Measurements from ENCODE around the gene ULK3.

Gene ULK3

DNA sequence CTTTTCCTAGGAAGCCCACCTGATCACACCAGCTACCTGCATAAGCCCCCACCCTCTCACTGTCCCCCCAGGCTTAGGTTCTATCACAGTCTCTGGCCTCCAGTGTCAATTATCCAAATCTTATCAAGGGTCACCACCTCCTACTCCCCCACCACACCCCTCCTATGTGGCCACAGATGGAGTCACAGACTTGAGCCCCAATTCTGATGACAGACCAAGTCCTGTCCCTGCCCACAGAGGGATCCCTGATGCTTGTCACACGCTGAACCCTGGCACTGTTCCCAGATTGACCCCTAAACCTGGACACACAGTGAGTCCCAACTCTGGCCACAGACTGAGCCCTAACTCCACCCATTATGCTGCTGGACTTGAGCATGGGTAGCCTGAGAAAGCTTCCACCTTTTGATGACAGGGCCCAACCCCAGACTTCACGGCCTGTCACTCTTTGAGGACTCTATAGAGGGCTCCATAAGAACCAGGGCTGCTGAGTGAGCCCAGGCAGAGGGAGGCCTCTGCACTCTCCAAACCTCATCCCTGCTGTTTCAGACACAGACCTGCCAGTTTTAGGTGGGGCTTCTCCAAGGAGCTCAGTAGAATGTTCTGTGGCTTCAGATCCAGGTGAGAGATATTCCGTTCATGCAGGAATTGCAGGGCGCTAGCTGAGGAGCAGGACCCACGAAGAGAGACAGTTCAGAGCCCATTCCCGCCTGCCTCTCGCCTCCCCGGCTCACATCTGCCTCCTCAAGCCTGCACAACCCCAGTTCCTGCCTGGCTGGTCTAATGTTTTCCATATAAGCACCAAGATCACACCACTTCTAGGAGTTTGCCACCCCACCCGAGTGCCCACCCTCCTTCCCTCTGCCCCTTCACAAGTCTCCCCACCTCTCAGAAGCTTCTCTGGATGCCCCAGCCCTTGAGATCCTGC is 1.8 kb downstream of the ULK3 start:
- no peak for DNase-seq (ENCODE audit: low spot score)

DNA sequence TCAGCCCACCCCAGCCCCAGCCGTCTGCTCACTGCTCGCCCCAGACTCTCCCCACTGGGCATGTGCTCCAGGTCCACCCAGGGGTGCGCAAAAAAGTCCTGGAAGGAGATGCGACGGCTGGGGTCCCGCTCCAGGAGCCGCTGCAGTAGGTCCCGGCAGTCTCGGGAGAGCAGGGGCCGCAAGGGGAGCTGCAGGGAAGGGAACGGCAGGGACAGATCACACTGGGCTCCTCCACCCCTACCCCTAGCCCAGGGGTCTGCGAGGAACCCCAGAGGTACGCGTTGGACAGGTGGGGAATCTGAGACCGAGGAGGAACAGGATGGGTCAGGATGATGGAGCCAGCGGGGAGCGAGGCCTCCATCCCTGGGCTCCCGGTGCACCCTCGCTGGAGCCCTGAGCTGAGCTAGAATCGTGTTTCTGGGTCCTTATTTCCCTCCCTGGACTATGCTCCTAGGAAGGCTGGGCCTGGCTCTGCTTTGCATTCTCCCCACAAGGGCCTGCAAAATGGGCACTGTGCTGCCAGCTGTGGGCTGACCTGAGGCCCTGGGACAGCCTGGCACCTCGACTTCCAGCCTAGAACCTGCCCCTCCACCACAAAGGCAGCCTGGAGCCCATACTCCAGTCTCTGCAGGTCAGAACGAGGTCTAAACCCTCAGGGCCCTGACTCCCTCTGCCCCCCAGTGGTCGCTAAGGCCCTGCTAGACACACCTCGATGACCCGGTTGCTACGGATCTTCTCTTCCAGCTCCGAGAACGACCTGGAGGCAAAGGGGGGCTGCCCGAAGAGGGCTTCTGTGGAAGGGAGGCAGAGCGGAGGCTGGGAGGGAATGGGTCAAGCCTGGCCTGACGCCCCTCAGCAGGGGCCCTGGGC is 3.2 kb downstream of the ULK3 start:
- DNase-seq (ENCODE audit: low spot score), result no peak

DNA sequence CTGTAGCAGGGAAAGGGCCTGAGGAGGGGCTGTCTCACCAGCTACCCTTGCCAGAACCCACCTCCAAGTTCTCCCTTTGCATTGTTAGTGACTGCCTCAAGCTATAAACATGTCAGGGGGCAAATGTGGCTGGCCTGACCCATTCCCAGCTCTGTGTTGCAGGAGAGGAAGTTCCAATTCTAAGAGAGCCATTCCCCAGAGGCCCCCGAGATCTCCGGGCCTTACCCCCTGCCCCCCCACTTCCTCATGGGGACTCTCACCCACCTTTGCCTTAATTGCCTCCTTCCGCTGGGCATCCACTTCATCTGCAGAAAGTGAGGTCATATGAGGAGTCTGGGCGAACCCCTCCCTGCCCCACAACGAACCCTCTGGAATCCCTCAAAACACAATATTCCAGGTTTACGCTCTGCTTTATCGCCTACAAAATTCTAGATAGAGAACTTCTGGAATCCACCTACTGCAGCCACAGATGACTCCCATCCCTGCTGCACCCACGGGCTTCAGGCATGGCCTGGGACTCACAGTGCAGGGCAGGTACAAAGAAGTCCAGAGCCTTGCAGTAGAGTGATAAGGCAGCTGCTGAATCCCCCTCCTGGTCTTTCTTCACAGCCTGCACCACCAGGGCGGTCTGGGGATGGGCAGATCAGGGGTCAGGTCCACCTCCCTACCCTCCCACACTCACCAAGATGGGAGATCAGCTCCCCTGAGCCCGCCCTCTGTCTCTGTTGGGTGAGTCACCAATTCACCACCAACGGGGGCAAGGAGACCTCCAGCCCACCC is 4.0 kb downstream of the ULK3 start:
- DNase-seq (ENCODE audit: low spot score), result no peak

DNA sequence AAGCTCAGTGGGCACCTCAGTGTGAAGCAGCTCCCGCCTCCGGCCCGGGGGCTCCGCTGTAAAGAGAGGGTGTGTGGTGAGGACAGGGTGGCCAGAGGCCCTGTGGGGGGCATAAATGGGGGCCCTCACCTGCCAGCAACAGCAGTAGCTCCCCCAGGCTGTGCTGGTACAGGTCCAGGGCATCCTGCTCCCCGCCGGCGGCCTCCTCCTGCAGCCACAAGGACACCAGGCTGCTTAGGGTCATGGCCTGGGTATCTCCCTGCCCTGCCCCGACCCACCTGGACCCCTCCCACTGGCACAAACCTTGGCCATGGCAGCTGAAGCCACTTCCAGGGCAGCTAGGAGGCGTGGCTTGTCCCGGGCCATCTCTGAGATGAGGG is 4.8 kb downstream of the ULK3 start:
- DNase-seq (ENCODE audit: low spot score), result no peak

DNA sequence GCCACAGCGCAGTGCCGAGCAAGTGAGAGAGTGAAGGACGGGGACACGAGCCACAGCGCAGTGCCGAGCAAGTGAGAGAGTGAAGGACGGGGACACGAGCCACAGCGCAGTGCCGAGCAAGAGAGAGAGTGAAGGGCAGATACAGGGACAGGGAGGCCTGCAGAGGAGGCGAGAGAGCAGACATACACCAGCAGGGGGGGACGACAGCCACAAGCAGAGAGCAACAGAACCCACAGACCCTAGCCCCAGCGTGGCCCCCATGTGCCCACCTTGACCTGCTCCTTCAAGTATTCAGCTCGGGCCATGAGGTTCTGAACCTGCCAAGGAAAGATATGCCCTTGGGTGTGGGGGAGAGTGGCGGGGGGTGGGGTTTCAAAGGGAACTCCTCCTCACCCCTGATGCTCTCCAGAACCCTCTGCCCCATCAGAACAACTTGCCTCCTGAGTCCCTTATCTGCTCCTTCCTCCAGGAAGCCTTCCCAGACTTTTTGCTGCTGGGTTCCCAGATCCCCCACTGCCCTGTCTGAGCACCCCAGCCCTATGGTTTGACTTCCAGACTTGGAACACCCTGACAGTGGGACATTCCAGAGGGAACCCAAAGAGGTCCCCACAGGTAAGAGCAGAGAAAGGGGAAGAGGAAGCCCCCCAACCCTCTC is 5.3 kb downstream of the ULK3 start:
- no peak for DNase-seq (ENCODE audit: low spot score)

DNA sequence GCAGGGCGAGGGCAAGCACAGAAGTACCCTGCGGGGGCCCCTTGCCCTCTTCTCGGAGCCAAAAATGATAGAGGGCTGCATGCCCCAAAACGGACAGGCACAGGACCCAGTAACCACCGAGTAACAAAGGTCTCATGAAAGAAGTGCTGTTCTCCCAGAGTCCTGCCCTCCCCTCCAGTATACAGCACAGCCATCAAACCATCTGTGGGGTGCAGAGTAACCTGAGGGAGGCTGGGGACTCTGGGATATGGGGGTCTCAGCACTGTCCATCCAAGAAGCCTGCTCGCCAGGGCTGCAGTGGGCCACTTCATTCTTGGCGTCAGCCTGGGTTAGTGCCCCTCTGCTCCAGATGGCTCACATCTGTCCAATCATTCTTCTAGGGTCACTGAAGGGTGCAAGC is 6.1 kb downstream of the ULK3 start:
- no peak for DNase-seq (ENCODE audit: low spot score)

DNA sequence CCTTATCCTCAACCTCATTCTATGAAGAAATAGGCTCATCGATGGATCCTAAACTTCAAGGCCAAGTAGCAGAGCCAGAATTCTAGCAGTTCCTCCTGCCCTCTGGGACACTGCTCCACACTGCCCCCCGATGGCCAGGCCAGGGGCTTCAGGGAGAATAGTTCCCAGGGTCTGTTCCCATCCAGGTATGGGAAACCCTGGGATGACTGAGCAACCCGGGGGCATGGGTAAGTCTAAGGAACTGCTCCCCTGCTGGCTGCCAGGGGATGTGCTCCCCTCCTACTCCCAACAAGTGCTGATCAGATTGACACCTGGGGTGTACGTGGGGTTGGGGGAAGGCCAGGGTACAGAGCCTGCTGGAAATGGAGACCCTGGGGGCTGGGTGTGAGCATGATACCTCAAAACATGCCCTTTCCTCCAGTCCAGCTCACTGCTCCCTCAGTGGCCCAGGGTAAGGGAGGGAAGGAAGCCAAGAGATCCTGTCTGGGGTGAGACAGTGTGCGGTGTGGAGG is 7.6 kb downstream of the ULK3 start:
- peak; percentile 87 for DNase-seq (ENCODE audit: low spot score)

DNA sequence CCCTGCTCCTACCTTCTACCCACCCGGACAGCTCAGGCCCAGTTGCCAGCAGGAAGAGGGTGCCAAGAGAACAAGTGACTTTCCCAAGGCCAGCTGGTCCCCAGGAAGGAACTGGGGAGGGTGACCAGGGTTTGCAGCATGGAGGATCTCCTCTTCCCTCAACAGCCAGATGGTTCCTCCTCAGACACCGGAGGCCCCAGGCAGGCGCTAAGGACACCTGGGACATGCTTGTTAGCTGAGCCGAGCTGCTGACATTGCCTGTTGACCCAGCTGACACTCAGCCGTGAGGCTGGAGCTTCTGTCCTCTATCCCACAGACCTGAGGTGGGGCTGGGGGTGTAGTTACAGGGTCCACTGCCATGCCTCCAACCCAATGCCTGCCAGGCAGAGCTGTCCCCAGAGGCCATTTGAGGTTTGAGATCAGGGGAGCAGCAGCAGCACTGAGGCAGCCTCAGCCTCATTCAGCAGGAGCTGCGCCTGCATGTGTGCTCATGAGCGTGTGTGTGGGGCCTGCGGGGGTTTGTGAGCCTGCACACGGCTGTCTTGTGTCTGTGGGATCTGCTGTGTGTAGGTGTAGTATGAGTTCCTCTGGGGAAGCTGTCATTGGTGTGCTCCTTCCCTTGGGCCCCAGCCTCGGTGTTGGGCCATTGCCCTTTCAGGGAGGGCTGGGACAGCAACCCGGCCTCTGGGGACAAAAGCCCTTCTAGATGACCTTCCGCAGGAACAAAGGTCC is 9.4 kb downstream of the ULK3 start:
- no peak for DNase-seq (ENCODE audit: low spot score)

DNA sequence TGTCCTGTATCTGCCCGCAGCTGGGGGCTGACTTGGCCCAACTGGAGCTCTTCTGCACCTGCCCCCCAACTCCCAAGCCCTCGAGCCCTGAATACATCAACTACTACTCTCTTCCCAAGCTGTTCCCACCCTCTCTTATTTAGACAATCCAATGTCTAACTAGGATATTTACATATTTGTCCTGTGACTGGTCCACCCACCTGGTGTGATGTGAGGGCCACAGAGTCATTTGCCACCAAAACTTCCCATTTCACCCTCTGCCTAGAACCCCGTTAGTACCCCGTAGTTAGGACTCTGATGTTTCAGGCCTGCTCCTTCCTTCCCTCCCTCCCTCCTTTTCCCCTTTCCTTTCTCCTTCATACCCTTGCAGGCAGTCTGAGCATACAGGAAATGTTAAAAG is 10.1 kb downstream of the ULK3 start:
- no peak for DNase-seq (ENCODE audit: low spot score)

DNA sequence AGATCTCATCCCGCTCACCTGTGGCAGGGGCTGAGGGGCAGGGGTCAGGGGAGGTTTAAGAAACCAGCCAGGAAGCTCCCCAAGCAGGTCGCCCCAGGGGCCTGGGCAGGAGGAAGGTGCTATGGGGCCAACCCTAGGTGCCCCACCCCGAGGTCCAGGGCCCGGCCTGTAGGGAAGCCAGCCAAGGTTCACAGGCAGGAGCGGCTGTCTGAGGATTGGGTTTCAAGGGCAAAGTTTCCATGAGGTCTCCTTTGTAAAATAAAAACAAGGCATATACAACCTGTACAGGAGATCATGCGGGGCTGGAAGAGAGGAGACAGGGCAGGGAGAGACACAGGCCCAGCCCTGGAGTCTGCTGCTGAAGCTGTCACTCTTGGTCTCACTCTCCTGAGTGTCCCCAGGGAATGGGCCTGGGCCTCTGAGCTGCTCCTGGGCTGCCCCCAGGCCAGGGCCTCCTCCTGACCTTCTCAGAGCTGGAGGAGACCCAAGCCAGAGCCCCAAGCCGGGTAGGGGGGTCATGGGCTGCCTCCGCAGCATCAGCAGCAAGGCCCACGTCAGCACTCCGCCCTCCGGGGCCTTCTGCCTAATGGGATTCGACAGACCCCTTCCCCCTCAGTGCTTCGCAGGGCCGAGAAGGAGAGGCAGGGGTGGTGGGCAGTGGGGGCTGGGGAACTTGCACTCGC is 11.0 kb downstream of the ULK3 start:
- no peak for DNase-seq (ENCODE audit: low spot score)

DNA sequence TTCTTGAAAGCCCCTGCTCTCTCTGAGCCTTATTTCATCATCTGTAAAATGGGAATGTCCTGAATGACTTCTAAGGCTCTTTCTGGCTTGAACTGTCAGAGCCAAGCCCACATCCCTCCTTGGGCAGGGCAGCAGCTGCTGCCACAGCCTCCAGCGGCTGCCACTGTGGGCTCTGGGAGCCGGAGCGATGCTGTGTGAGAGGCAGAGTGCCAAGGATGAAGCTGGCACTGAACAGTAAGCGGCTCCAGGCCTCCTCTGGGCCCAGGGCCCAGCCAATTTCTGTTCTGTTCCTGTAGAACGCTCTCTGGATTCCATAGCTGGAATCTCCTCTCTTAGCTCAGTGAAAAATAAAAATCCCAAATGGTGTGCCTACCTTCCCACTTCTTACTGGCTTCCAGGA is 12.1 kb downstream of the ULK3 start:
- DNase-seq (ENCODE audit: low spot score), result no peak

DNA sequence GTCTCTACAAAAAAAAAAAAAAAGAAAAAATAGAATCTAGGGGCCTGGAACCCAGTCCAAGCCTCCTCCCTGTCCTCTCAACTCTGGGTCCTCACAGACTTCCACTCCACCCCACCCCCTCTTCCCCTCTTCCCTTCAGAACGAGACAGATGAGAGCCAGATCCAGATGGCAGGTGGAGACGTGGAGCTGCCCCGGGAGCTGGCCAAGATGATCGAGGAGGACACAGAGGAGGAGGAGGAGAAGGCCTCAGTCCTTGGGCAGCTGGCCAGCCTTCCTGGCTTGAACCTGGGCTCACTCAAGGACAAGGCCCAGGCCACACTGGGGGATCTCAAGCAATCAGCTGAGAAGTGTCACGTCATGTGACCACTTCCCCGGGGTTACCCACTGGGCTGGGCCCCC is 13.0 kb downstream of the ULK3 start:
- DNase-seq (ENCODE audit: low spot score), result no peak

DNA sequence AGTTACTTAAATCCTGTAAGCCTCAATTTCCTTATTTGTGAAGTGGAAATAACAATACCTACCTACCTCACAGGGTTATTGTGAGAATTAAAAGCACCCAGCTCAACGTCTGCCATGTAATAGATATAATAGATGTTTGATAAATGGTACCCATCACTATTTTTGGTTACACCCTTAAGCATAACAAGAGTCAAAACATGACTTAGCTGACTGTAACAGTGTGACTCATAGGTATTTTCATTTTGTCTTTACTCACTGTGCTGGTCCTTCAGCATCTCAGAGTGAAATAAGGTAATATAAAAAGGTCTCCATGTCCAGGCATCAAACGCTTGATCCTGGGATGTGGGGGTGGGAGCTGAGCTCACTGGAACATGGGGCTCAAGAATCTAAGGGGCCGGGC is 13.5 kb downstream of the ULK3 start:
- no peak for DNase-seq (ENCODE audit: low spot score)

DNA sequence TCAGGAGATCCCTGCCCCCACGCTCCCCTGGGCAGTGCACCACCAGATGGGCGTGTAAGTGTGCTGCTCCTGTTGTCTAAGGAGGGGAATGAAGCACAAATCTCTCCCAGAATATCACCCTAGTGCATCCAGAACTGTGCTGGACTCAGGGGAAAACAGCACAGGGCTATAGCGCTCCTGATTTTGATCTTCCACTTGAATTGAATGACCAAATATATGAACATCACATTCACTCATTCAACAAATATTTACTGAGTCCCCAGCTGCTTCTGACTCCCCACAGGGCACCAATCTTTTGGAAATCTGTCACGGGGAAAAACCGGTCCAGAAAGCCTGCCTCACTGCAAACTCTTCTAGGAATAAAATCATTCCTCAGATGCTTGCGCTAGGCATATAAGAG is 14.1 kb downstream of the ULK3 start:
- DNase-seq (ENCODE audit: low spot score), result no peak

DNA sequence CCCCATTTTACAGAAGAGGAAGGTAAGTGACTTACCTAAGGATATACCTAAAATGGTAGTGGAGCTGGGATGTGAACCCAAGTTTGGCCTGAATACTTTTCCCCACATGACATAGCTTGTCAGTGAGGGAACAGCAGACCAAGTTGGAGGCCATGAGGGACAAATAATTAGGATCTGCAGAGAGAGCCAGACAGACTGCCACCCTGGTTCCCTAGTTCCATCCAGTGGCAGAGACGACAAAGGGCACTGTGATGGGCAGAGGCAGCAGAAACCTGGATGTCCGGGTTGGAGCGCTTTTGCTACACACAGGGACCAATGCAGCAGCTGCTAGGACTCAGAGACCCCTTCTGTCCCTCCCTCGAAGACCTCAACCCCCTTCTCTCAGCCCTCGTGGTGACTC is 15.3 kb downstream of the ULK3 start:
- DNase-seq (ENCODE audit: low spot score), result no peak

DNA sequence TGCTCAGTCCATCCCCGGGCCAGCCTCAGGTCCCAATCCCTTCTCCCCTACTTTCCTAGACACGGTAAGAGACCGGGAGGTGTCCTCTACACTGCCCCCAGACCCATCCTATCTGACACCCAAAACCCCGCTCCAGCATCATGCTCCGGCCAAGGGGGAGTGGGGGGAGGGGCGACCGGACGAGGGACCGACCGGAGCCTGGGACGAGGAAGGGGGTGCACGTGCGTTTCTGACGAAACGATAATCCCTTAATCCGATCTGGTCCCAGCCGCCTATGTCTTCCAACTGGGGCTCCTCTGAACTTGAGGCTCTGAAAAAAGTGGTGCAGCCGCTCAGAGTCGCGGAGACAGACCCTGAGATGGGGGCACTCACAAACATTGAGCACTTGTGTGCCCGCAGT is 16.0 kb downstream of the ULK3 start:
- peak; percentile 78 for DNase-seq (ENCODE audit: low spot score)

DNA sequence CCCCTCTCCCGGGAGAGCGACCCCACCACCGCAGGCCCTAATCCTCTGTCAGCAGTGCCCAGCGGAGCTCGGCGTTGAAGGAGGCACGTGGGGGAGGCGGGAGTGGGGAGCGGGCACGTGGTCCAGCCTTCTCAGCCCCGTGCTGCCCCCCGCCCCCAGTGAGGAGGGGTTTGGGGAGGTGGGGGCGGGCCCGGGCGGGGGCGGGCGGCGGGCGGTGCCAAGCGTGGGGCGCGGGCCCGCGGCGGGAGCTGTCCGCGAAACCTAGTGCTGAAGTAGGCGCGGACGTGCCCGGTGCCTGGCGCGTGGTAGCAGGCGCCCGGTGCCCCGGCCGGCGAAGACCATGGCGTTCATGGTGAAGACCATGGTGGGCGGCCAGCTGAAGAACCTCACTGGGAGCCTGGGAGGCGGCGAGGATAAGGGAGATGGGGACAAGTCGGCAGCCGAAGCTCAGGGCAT is 16.6 kb downstream of the ULK3 start, which contains the start of gene CPLX3:
CPLX3 (plus strand) TSS at position 264 of the 456 bp plus-strand sequence; CDS start at position 341, 77 bp downstream.
- peak; percentile 70 for DNase-seq (ENCODE audit: low spot score)

DNA sequence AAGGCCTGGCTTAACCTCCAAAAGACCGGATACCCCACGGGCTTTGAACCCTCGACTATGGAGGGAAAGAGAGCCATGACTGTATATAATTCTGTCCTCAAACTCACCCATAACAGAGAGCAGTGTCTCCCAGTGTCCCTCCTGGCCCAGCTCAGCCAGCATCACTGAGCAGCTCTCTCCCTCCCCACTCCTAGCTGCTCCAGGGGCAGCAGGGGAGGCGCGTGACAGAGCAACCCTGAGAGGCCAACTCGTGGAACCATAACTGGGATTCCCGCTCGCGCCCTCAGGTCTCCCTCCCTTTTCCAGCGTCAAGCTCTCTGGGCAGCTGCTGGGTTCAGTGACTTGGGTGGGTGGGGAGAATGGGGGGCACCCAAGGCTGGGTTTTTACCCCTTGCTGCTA is 17.1 kb downstream of the ULK3 start:
- no peak for DNase-seq (ENCODE audit: low spot score)

DNA sequence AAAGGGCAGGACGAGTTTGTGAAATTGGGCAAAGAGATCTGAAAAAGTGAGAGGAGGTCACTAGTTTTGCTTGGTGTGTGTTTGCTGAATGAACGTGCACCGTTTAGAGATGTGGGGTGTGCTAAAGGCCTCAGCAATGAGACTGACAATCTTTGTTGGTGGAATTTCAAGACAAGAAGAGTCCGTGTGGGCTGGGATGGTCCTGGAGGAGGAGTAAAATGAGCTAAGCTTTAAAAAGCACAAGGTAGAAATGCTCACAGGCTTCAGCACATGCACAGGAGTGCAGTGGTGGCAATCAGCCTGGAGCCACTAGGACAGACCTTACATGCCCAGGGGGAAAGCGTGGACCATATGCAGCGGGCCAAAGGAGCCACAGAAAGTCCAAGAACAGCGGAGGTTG is 18.0 kb downstream of the ULK3 start:
- no peak for DNase-seq (ENCODE audit: low spot score)

DNA sequence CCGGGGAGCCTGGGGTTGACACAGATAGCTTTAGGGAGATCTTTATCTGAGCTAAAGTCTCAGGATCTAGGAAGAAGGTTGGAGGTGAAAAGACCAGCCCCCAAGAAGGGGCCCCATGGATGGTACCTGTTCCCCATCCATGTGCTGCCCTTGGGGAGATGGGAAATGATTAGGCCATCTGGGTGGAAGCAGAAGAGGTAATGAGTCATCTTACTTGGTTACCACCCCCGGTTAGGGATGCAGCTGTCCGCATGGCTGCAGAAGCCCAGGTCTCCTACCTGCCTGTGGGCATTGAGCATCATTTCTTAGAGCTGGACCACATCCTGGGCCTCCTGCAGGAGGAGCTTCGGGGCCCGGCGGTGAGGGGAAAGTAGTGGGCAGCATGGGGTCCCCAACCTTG is 19.6 kb downstream of the ULK3 start:
- DNase-seq (ENCODE audit: low spot score), result no peak

Data from D341Med (cell line).